Measurements from ENCODE around the gene ITGB7. TPM values are rescaled to one million over a fixed set of nuclear protein-coding genes. Genes with fewer than 3 reads are reported as not detected.
"Not testable (repeated sequence)": the region's sequence is repeated elsewhere in the genome, so short reads cannot be mapped to it uniquely, and the experiment has no call there.

The ITGB7 gene
- total RNA-seq, 6 experiments from 2014 or later, result 2.9 to 8.0 (median 3.9) TPM

- no peak for TF ChIP-seq CTCF (IDR thresholded peaks at IDR 0.05)
- intact Hi-C loops (cut with DNase I), result no loop called here
- Histone ChIP-seq H3K4me1 (peaks cover 0 to 58% (median 27%) of the 10 kb centered on the region in 4 donors), H3K27me3 (no peaks in the 10 kb centered on the region), H3K9me3 (no peaks in the 10 kb centered on the region), H3K36me3 (peaks cover 0 to 41% (median 10%) of the 10 kb centered on the region in 4 donors), H3K4me3 (peak overlapping the region in 1 of 3 donors; percentile 80), H3K27ac (no peak overlapping the region)
- WGBS (ENCODE audit: insufficient coverage, low coverage, low lambda C conversion rate, missing lambda C conversion rate), result 73% methylated on average over 2 of the region's 2 CpGs
- DNase-seq, result peak in 1 of 3 donors; percentile 19
- ATAC-seq, result no peak
Observed at GRCh38 chr12:53181935-53182334, 25.1 kb downstream of the ITGB7 start.

GRCh38 chr12:53180931-53181645 lies 26.0 kb downstream of the ITGB7 start:
- Histone ChIP-seq H3K27ac (peak overlapping the region; percentile 83 to 89 (median 87)), H3K4me3 (peak overlapping the region; percentile 71 to 80 (median 76)), H3K9me3 (no peaks in the 10 kb centered on the region), H3K4me1 (peaks cover 0 to 58% (median 28%) of the 10 kb centered on the region in 4 donors), H3K27me3 (no peaks in the 10 kb centered on the region), H3K36me3 (peaks cover 0 to 32% (median 6%) of the 10 kb centered on the region in 4 donors)
- DNase-seq (peak; percentile 78 to 86 (median 81)), ATAC-seq (peak; percentile 64 to 80 (median 72))
- TF ChIP-seq POLR2A (IDR thresholded peaks at IDR 0.05) (no peak), CTCF (IDR thresholded peaks at IDR 0.05) (peak in 2 of 4 donors; percentile 9 to 14)
- intact Hi-C loops (cut with DNase I), result no loop called here
- 6% methylated on average over 12 of the region's 57 CpGs for WGBS (ENCODE audit: insufficient coverage, low coverage, low lambda C conversion rate, missing lambda C conversion rate)

GRCh38 chr12:53180220-53180930 lies 26.7 kb downstream of the ITGB7 start, which contains the start of the genes CSAD and ZNF740:
Gene CSAD, minus strand, starts transcription at chr12:53180925. Its CDS starts 7,455 bp downstream, at chr12:53173470.
Gene ZNF740, plus strand, starts transcription at chr12:53180722. Its CDS starts 1,262 bp downstream, at chr12:53181984.
- TF ChIP-seq POLR2A (IDR thresholded peaks at IDR 0.05) (peak; percentile 83), CTCF (IDR thresholded peaks at IDR 0.05) (no peak)
- peaks cover 0 to 25% (median 2%) of the 10 kb centered on the region in 4 donors for H3K36me3 ChIP-seq
- no peaks in the 10 kb centered on the region for H3K27me3 ChIP-seq
- DNase-seq, result peak; percentile 99
- H3K4me1 ChIP-seq, result peaks cover 0 to 62% (median 29%) of the 10 kb centered on the region in 4 donors
- peak within 1 kb of the TSS; percentile 71 to 80 (median 76) for H3K4me3 ChIP-seq
- intact Hi-C loops (cut with DNase I), result no loop called here
- peak within 1 kb of the TSS; percentile 83 to 89 (median 87) for H3K27ac ChIP-seq
- no peaks in the 10 kb centered on the region for H3K9me3 ChIP-seq
- 2% methylated on average over 14 of the region's 70 CpGs for whole genome bisulfite sequencing (ENCODE audit: insufficient coverage, low coverage, low lambda C conversion rate, missing lambda C conversion rate)
- ATAC-seq, result peak; percentile 95 to 98 (median 96)

- intact Hi-C loops (cut with DNase I), result no loop called here
- no peak for TF ChIP-seq POLR2A (IDR thresholded peaks at IDR 0.05)
- TF ChIP-seq CTCF (IDR thresholded peaks at IDR 0.05), result no peak
- peak in 1 of 3 donors; percentile 55 for DNase-seq
- Histone ChIP-seq H3K4me1 (peaks cover 0 to 67% (median 31%) of the 10 kb centered on the region in 4 donors), H3K27me3 (no peaks in the 10 kb centered on the region), H3K4me3 (peak overlapping the region; percentile 71 to 80 (median 76)), H3K27ac (peak overlapping the region; percentile 83 to 89 (median 87)), H3K36me3 (peaks cover 0 to 19% (median 2%) of the 10 kb centered on the region in 4 donors), H3K9me3 (no peaks in the 10 kb centered on the region)
- ATAC-seq, result peak; percentile 8 to 22 (median 18)
- 19% methylated on average over 12 of the region's 12 CpGs for WGBS (ENCODE audit: insufficient coverage, low coverage, low lambda C conversion rate, missing lambda C conversion rate)
Observed at GRCh38 chr12:53179687-53180219, 27.3 kb downstream of the ITGB7 start.

- H3K27ac ChIP-seq; intact Hi-C loops (cut with DNase I); ATAC-seq; H3K9me3 ChIP-seq; H3K4me3 ChIP-seq; H3K27me3 ChIP-seq: not testable (repeated sequence)
- DNase-seq, result peak in 1 of 3 donors; percentile 19
- Histone ChIP-seq H3K4me1 (peaks cover 0 to 74% (median 36%) of the 10 kb centered on the region in 4 donors), H3K36me3 (peaks cover 0 to 13% (median 2%) of the 10 kb centered on the region in 4 donors)
- WGBS (ENCODE audit: insufficient coverage, low coverage, low lambda C conversion rate, missing lambda C conversion rate), result 92% methylated on average over 12 of the region's 14 CpGs
Observed at GRCh38 chr12:53178803-53179202, 28.2 kb downstream of the ITGB7 start.

- peaks cover 0 to 69% (median 30%) of the 10 kb centered on the region in 4 donors for H3K4me1 ChIP-seq
- H3K36me3 ChIP-seq; H3K27me3 ChIP-seq; H3K4me3 ChIP-seq; H3K9me3 ChIP-seq; intact Hi-C loops (cut with DNase I): not testable (repeated sequence)
- peak overlapping the region in 2 of 3 donors; percentile 42 to 73 for H3K27ac ChIP-seq
- 14% methylated on average over 6 of the region's 6 CpGs for WGBS (ENCODE audit: insufficient coverage, low coverage, low lambda C conversion rate, missing lambda C conversion rate)
- ATAC-seq, result peak in 2 of 4 donors; percentile 0 to 14
- peak in 1 of 3 donors; percentile 76 for DNase-seq
Observed at GRCh38 chr12:53177447-53177846, 29.6 kb downstream of the ITGB7 start.

All from right lobe of liver (tissue), 6 donors.